SU-DHL-6 (cell line): ENCODE data around the gene BEGAIN.

Experiments used
- H2AFZ ChIP-seq: fragments of 200-600 bp; sonication (generic); 2 replicates; pipeline ENCODE4 v1.6.1; 2014; ENCODE audit warnings: low read depth, mild to moderate bottlenecking, moderate library complexity, mixed read lengths, antibody characterized with exemption, low read length; ENCODE audit not compliant: severe bottlenecking
- H3F3A ChIP-seq: fragments of 200-600 bp; shearing (Covaris generic); 2 replicates; pipeline ENCODE4 v1.6.0; 2016; ENCODE audit warnings: antibody characterized with exemption, mild to moderate bottlenecking; ENCODE audit not compliant: insufficient read depth
- H3K27ac ChIP-seq: fragments of 200-600 bp; sonication (generic); 2 replicates; pipeline ENCODE4 v1.5.1; 2016; ENCODE audit warnings: low read depth, mild to moderate bottlenecking, low read length, moderate library complexity, mixed read lengths
- H3K27me3 ChIP-seq: fragments of 200-600 bp; sonication (generic), shearing (Covaris generic); 2 replicates; pipeline ENCODE4 v1.6.0; 2014; ENCODE audit warnings: mild to moderate bottlenecking, low read length
- H3K36me3 ChIP-seq: fragments of 200-600 bp; sonication (generic); 2 replicates; pipeline ENCODE4 v1.6.1; 2014; ENCODE audit warnings: mild to moderate bottlenecking, low read length, mixed read lengths
- H3K4me2 ChIP-seq: fragments of 300-600, 200-600 bp; shearing (Covaris generic), sonication (generic); 2 replicates; pipeline ENCODE4 v1.6.0; 2014; ENCODE audit warnings: low read length, low read depth, mild to moderate bottlenecking; ENCODE audit not compliant: poor library complexity, severe bottlenecking
- H3K4me3 ChIP-seq: fragments of 200-600 bp; sonication (generic); 2 replicates; pipeline ENCODE4 v1.5.1; 2014; ENCODE audit warnings: antibody characterized with exemption, low read length, mild to moderate bottlenecking, mixed read lengths; ENCODE audit not compliant: insufficient read depth, poor library complexity, severe bottlenecking
- H3K79me2 ChIP-seq: fragments of 200-600 bp; sonication (generic); 2 replicates; pipeline ENCODE4 v1.6.1; 2014; ENCODE audit warnings: mild to moderate bottlenecking, low read length, moderate library complexity; ENCODE audit not compliant: insufficient read depth
- H3K9ac ChIP-seq: fragments of 200-600 bp; sonication (generic); 2 replicates; pipeline ENCODE4 v1.7.0; 2014; ENCODE audit warnings: mild to moderate bottlenecking, low read length
- H3K9me2 ChIP-seq: fragments of 200-600 bp; sonication (generic); replicated peaks from 2 replicates; pipeline ENCODE4 v1.6.1; 2014; ENCODE audit warnings: low read length; ENCODE audit not compliant: insufficient read depth
- H3K9me3 ChIP-seq: fragments of 200-600 bp; sonication (generic); 2 replicates; pipeline ENCODE4 v1.6.1; 2014; ENCODE audit warnings: low read length, mixed read lengths; ENCODE audit not compliant: insufficient read depth
- H4K20me1 ChIP-seq: fragments of 200-600 bp; sonication (generic); 2 replicates; pipeline ENCODE4 v1.6.1; 2014; ENCODE audit warnings: low read depth, mild to moderate bottlenecking, antibody characterized with exemption, low read length, moderate library complexity, mixed read lengths
- EZH2phosphoT487 ChIP-seq: fragments of 200-600 bp; sonication (generic), shearing (Covaris generic); conservative IDR thresholded peaks from 2 replicates; pipeline ENCODE4 v1.6.1; 2018; ENCODE audit warnings: mild to moderate bottlenecking, antibody characterized with exemption, low read length, moderate library complexity, mixed read lengths
- TF ChIP-seq, protein P1 (sequence below): fragments of 200-600 bp; sonication (generic); IDR thresholded peaks from one replicate; pipeline ENCODE4 v1.5.1; 2017; ENCODE audit warnings: antibody characterized with exemption, mild to moderate bottlenecking, low read length, moderate library complexity; ENCODE audit not compliant: insufficient read depth, poor library complexity, severe bottlenecking

Gene BEGAIN

DNA sequence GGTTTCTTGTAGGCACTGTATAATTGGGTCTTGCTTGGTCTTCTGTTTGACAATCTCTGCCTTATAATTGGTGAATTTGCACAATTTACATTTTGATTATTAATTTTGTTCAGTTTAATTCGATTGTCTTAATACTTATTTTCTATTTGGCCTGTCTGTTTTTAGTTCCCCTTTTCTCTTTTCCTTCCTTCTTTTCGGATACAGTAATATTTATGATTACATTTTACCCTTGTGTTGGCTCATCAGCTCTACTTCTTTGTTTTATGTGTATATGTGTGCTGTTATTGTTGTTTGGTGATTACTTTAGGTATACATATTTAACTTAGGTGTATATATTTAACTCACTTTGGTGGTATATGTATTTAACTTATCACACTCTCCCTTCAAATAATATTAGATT lies 12.8 kb upstream of the BEGAIN start:
- H3K27me3 ChIP-seq: no peaks in the 10 kb centered on the region
- H4K20me1 ChIP-seq: no peaks in the 10 kb centered on the region
- H3K4me2 ChIP-seq: no peak overlapping the region
- H3F3A ChIP-seq: no peaks in the 10 kb centered on the region
- H3K36me3 ChIP-seq: no peaks in the 10 kb centered on the region
- no peak overlapping the region for H3K4me3 ChIP-seq
- no peaks in the 10 kb centered on the region for H3K9me3 ChIP-seq
- H3K9me2 ChIP-seq: 0 out of 2 replicates have a peak, but pooled peaks cover 3% of the 10 kb centered on the region
- no peak overlapping the region for H2AFZ ChIP-seq
- TF ChIP-seq, protein P1, sequence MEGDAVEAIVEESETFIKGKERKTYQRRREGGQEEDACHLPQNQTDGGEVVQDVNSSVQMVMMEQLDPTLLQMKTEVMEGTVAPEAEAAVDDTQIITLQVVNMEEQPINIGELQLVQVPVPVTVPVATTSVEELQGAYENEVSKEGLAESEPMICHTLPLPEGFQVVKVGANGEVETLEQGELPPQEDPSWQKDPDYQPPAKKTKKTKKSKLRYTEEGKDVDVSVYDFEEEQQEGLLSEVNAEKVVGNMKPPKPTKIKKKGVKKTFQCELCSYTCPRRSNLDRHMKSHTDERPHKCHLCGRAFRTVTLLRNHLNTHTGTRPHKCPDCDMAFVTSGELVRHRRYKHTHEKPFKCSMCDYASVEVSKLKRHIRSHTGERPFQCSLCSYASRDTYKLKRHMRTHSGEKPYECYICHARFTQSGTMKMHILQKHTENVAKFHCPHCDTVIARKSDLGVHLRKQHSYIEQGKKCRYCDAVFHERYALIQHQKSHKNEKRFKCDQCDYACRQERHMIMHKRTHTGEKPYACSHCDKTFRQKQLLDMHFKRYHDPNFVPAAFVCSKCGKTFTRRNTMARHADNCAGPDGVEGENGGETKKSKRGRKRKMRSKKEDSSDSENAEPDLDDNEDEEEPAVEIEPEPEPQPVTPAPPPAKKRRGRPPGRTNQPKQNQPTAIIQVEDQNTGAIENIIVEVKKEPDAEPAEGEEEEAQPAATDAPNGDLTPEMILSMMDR: no peak
- TF ChIP-seq EZH2phosphoT487: no peak
- no peaks in the 10 kb centered on the region for H3K79me2 ChIP-seq
- H3K9ac ChIP-seq: no peak overlapping the region
- H3K27ac ChIP-seq: no peak overlapping the region

DNA sequence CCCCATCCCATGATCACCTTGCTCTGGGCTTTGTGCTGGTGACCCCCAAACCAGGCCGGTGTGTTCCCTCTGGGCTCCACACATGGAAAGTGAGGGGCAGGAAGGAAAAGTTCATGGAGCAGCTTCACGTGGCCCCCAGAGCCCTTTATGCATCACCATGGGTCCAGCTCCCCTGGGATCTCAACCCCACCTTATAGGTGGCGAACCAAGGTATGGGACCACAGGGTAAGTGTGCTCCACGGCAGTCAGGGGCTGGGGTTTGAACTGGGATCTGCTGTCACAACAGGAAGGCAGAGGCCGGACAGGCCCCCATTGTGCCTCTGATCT lies 7.4 kb upstream of the BEGAIN start:
- Histone ChIP-seq H3K27me3 (no peaks in the 10 kb centered on the region), H4K20me1 (no peaks in the 10 kb centered on the region), H3K4me3 (no peak overlapping the region), H3K27ac (no peak overlapping the region), H3K79me2 (no peaks in the 10 kb centered on the region), H3K9me3 (no peaks in the 10 kb centered on the region), H3K9ac (no peak overlapping the region), H3K9me2 (no peaks in the 10 kb centered on the region), H3K36me3 (no peaks in the 10 kb centered on the region), H2AFZ (no peak overlapping the region), H3K4me2 (no peak overlapping the region), H3F3A (no peaks in the 10 kb centered on the region)
- TF ChIP-seq, protein P1: no peak
- TF ChIP-seq EZH2phosphoT487: no peak

GRCh38 chr14:100593751-100594624 lies 6.8 kb upstream of the BEGAIN start:
- no peak overlapping the region for H3K4me2 ChIP-seq
- no peaks in the 10 kb centered on the region for H4K20me1 ChIP-seq
- no peaks in the 10 kb centered on the region for H3K9me3 ChIP-seq
- no peak overlapping the region for H3K4me3 ChIP-seq
- H3K27me3 ChIP-seq: no peaks in the 10 kb centered on the region
- H2AFZ ChIP-seq: no peak overlapping the region
- H3K9ac ChIP-seq: no peak overlapping the region
- H3K79me2 ChIP-seq: no peaks in the 10 kb centered on the region
- H3F3A ChIP-seq: no peaks in the 10 kb centered on the region
- no peaks in the 10 kb centered on the region for H3K9me2 ChIP-seq
- H3K27ac ChIP-seq: no peak overlapping the region
- no peaks in the 10 kb centered on the region for H3K36me3 ChIP-seq
- TF ChIP-seq, protein P1: no peak
- no peak for TF ChIP-seq EZH2phosphoT487
